HG02763 (cell line): ENCODE measurements around the gene PTPRO.

Experiments used
- ATAC-seq: cut with Tn5 transposase; IDR thresholded peaks from one replicate; pipeline ENCODE4 v1.9.1; 2021; ENCODE audit warnings: mild to moderate bottlenecking, moderate library complexity; ENCODE audit not compliant: unreplicated experiment

Gene PTPRO

DNA sequence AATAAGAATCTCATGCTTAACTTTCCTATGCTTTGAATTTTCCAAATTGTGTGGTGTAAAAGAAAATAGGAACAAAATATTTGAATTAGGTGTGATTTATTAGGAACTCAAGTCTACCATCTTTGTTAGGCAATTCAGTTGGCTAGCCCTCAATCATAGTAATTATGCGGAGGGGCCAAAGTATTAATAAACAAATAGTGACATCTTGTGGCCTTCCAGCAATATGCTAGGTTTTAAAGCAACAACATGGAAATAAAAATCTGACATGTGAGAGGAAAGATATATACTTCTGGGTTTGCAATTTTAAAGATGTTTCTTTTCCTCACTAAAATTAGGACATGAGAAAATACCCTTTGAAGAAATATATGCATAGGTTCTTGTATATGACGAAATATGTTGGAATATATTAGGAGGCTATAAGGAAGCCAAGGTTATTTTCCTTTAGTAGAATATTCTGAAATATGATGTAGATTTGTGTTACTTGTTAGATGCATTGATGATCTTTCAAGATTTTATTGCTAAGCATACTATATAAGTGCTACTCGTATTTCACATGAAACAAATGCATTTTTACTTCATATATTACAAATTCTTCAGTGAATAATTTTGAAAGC is 200.4 kb downstream of the PTPRO start:
- ATAC-seq: no peak

DNA sequence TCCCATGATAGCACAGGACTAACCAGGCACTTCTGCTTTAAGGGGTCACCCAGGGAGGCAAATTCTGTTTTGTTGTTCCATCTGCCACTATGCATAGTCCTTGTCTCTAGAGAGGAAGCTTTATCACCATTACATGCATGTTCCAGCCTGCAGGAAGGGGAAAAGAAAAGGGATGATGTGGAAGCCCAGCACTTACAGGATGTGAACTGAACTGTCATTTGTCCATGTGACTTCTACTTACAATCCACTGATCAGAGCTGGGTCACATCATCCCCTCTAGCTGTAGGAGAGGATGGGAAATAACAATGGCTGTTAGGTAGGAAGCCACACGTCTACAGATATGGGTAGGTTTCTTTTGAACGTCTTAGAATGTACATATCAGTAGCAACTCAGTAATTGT is 203.1 kb downstream of the PTPRO start:
- ATAC-seq: no peak

DNA sequence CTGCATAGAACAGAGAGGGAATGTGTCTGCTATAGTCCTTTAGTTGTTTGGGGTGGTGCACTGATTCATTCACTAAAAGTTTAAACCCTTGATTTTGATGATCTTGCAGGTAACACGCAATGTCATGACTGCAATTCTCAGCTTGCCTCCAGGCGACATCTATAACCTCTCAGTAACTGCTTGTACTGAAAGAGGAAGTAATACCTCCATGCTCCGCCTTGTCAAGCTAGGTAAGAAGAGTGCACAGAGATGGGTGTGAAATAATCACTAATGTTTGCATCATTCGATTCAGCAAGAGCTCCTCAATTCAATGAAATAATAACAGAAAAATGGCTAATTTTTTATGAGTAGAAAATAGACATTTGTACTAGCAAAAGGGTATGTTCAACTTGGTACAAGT is 203.7 kb downstream of the PTPRO start:
- peak; percentile 99 for ATAC-seq

DNA sequence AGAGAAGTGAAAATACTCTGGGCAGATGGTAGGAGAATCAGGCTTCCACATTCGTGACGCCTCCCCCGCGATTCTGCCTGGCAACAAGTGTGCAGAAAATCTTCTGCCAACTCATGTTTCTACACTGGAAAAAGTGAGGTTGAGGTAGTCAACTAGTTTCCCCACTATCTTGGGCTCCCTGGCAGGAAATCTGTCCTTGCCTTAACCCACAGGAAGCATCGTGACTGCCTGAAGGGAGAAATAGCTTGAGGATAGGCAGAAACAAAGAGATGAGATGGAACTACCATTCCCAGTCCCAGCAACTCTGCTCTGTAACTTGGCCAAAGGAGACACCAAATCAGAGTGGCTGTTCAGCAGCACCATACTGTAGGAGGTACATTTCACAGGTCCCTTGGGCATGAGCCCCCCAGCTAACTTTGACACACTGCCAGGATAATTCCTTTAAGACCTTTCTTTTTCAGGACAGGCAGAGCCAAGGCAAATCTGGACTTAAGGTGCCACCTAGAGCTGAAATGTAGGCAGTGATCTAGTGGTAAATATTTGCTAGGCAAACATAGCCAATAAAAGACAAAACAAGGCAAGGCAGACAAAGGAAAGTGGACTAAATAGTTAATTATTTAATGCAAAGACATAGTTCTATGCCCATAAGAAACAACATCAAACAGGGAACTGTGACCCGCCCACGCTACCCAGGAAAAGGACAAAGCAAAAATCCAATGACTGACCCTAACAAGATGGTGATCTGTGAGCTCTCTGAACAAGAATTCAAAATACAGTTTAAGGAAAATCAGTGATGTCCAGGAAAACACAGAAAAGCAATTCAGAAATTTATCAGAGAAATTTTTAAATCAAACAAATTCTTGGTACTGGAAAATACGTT is 205.1 kb downstream of the PTPRO start:
- ATAC-seq: no peak

DNA sequence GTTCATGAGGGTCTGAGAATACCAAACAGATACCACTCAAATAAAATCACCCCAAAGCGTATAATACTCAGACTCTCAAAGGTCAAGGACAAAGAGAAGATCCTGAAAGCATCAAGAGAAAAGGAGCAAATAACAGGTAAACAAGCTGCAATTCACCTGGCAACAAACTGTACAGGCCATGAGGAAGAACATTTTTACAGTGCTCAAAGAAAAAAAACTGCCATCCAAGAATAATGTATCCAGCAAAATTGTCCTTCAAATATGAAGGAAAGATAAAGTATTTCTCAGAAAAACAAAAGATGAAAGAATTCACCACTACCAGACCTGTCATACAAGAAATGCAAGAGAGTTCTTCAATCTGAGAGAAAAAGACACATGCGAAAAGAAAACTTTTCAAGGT is 206.4 kb downstream of the PTPRO start:
- no peak for ATAC-seq

DNA sequence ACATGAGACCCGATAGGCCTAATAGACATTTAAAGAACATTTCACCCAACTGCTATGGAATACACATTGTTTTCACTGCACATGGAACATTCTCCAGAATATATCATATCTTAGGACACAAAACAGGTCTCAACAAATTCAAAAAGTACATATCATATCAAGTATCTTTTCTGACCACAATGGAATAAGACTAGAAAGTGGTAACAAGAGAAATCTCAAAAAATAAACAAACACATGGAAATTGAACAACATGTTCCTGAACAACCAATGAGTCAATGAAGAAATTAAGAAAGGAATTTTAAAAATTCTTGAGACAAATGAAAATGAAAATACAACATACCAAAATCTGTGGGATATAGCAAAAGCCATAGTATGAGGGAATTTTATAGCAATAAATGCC is 208.1 kb downstream of the PTPRO start:
- no peak for ATAC-seq

DNA sequence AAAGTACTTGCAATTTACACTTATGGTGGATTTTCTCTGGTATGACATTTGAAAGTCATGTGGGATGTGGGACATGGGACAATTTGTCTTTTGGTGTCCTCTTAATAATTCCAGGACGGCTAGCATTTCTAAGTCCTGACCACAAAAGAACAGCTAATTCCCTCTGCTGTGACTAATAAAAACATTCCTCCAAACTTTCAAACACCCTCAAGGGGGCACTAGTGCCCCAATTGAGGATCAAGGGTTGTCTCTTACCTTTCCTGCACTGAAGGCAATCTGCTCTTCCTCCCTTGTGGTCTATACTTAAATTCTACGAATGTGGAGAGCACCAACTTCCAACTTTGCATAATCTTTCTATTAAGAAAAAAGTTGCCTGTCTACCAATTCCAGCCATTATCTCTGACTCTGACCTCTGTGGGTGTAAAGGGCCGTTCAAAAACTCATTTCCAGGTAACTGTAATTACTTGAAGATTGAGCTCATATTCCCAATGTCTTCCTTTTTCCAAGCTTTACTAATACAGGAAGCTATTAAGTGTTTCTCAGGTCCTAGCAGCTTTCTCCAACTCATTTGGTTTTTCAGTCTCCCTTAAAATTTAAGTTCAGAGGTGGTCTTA is 210.2 kb downstream of the PTPRO start:
- peak; percentile 74 for ATAC-seq

DNA sequence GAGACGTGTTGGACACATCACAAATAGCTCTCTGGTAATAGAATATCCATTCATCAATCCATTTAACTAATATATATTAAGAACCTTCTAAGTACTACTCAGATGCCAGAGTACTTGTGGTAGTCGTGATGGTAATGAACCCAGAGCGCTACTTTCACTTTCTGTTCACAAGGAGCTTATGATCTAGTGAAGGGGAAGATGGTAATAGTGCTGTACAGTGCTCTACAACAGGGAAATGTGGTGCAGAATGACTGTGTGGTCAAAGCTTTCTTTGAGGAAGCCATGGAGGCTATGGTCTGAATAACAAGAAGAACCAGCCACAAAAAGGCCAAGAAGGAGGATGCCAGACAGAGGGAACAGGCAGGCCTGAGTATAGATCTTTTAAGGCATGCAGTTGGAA is 212.0 kb downstream of the PTPRO start:
- ATAC-seq: peak; percentile 76

DNA sequence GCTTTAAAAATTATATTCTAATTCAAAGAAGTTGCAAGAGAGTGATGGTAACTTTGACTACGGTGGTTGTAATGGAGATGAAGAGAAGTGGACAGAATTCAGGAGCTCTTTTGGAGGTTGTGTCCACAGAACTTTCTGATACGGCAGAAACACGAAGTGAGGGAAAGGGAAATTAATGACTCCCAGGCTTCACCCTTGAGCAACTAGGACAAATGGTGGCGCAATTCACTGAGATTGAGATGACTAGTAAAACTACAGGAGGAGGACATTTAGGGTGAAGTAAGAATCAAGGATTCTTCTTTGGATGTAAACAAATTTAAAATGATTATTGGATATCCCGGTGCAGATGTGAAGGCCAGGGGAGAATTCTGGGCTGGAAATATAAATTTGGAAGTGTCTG is 212.6 kb downstream of the PTPRO start:
- no peak for ATAC-seq

DNA sequence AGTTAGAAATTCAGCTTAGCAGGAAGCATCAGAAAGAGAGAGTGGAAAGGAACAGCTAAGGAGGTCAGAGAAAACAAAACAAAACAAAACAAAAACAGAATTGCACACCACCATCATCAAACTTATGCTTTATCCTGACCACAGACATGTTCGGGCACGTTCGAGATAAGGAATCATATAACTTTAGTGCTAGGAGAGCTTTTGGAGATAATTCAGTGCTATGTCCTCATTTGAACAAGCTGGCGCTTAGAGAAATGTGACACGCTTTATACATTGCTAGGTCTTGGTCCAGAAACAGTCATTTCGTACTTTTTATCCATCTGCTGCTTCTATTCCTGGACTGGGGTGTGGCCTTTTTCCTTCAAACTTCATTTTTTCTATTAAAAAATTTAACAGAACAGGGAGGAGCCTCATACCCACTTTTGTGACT is 213.1 kb downstream of the PTPRO start:
- no peak for ATAC-seq

DNA sequence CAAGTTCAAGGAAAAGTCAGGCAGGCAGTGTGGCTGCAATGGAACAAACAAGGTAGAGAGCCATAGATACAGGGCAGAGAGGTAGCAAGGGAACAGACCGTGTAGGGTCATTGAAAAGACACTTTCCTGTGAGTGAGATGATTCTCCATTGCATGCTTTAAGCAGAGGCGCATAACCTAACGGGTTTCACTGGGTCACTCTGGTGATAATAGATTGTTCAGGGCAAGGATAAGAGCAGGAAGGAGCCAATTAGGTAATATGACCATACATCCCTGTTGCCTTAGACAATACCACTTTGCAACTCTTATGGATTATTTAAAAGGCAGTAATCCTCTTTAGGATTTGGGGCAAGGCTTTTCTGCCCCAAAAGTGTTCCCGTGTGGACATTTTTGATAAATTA is 214.1 kb downstream of the PTPRO start:
- ATAC-seq: no peak

DNA sequence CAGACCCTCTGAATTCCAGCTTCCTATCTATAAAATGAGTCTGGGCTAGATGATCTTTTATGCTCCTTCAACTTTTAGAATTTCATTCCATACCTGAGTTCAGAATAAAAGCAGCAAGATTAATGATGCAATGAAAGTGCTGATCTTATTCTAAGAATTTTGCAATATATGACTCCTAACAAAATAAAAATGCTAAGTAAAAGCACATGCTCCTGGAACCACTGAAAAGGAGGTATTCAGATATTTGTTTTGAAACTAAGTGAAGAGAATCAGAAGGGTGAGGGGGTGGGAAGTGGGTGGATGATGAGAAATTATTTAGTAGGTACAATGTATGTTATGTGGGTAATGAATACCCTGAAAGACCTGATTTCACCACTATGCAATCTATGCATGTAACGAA is 216.6 kb downstream of the PTPRO start:
- no peak for ATAC-seq

DNA sequence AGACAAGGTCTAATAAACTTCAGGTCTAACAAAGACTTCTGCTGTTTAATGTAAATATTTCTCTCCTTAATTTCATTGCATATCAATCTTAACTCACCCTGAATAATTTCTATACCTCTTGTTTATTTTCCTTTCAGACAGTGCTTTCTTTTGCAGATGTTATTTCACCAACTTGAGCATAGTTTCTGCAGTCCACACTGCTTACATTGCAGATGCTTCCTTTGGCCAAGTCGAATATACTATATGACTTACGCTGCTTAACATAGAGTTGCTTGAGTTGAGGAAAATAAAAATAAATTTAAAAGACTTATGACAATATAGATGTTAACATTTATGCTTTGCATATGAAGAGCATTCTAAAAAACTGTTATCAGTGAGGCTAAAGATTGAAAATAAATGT is 217.7 kb downstream of the PTPRO start:
- ATAC-seq: no peak

DNA sequence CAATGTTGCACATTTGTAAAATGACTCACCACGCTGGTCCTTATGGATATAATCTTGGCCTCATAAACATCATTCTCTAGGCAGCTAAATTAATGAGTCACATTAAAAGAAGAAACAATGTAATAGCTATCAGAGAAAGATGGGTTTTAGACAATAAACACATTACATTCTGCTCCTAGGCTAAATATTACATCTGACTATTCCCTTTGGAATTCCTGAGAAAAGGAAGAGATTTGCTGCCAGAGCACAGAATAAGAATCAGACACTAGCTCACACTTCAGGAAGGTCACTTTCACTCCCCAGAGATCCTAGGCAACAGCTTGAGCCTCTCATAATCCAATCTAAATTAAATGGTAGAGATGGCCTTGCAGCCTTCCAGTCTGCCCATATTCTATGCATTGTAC is 218.2 kb downstream of the PTPRO start:
- no peak for ATAC-seq

DNA sequence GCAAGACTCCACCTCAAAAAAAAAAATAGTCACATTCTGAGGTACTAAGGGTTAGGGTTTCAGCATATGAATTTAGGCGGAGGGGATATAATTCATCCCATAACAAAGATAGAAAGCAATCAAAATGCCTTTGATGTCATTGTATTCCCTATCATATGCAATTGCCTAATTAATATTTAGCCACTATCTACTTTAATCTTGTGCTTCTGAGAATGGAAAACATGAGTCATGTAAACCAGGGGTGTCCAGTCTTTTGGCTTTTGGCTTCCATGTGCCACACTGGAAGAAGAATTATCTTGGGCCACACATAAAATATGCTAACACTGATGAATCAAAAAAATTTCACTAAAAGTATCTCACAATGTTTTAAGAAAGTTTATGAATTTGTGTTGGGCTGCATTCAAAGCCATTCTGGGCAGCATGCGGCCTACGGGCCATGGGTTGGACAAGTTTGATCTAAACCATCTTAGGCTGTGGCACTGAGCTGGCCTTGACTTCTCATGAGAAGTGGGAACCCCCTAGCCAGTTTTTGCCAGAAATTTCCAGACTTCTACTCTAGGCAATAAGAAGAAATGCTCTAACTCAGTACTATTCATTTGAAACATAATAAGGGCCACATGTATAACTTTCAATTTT is 219.8 kb downstream of the PTPRO start:
- no peak for ATAC-seq

DNA sequence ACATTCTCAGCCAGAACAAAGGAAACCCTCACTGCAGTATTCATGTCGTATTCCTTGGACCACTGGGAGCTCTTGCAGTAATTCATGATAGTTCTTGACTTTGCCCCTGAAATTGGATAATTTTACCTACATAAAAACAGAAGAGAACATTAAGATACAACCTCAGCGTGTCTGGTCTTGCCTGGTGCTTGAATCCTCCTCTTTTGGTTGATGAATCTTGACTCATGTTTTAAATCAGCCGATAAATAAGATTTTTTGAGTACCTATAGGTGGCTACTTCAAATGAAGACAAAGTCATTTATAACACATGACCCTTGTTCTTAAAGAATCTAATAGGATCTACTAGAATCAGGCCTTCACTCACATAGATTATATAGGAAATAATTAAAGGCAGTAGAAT is 221.0 kb downstream of the PTPRO start:
- no peak for ATAC-seq

DNA sequence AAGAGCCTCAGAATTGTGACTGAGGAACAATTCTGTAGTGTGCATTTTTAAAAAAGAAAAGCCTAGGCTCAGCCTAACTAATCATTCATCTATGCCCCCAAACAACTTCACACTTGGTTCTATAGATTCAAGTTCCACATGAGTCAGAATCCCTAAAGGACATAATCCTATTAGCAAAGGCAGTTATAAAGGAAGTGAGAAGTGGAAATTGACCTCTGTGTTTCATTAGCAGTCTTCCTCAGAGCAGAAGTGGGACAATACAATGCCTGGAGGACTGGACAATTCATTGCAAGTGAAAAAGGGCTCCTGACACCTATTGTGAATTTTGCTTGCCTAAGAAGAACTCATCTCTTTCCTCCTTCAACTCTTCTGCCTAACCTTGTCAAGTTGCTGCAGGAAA is 222.3 kb downstream of the PTPRO start:
- no peak for ATAC-seq

DNA sequence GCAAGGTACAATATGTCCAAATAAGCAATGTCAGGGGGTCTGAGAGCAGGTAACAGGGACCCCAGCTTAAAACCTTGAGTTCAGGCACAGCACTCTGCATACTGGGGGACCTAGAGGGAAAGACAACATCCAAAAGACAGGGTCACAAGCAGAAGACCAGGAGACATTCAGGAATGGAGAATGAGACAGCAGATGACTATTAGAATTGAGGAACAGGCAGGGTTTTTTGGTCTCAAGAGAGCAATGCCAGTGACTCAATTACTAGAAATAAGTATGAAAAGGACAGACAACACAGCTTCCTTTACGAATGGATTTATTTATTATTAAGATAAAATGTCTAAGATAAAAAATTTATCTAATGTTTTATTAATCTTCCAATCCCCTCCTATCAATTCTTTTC is 223.0 kb downstream of the PTPRO start:
- no peak for ATAC-seq

DNA sequence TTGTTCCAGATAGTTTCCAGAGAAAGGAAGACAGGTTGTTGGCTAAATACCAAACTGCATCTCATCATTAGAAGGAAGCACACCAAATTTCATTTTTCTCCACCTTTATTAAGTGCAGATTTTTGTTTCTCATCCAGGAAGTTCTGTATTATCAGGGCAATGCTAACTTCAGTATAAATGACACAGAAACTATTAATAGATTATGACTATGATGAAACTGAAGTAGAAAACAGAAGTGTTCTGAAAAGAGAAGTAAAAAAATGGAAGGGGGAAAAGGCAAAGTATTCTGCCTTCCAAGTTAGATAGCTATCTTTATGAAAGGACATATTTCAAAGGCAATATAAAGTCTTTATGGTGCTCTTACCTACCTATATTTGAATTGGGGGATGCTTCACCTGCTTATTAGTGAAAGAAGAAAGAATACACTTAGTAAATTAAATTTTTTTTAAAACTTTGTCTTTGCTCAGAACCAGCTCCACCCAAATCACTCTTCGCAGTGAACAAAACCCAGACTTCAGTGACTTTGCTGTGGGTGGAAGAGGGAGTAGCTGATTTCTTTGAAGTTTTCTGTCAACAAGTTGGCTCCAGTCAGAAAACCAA is 223.9 kb downstream of the PTPRO start:
- ATAC-seq: peak; percentile 73

DNA sequence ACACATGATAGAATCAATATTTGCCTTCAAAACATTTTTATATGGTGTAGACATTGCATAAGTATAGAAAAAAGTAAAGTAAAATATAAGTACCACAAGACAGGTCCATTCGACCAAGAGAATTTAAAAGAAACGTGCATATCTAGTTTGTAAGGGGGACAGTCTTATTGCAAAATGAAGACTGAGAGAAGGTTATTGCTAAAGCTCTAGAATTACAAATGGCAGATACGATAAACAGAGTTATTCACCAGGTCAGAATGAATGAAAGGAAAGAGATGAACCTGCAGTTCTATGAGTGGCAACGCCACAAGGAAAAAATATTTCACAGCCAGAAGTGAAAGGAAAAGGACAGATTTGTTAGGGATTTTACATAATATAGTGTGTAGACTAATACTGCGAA is 224.8 kb downstream of the PTPRO start:
- ATAC-seq: no peak

DNA sequence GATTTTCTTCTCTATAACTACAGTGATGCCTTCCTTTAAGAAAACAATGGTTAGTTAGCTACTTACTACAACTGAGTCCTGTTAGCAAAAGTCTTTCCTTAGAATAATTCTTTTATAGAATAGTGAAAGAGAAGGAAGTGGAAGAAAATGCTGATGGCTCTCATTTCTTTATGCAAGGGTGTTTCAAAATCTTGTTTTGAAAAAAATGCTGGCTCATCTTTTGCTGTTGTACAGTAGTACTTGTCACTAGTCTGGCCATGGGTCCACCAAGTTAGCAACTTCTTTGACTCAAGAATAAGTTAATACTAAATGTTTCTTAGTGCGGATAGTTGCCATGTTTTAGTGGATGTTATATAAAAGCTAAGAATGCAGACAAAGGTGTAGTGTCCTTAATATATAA is 225.4 kb downstream of the PTPRO start:
- ATAC-seq: no peak
